ENCODE measurements around the gene CHMP2A. TPM values are rescaled to one million over a fixed set of nuclear protein-coding genes. Genes with fewer than 3 reads are reported as not detected.
A peak's percentile ranks its signal among the peaks of the same experiment; 100 is the strongest.

Gene CHMP2A
- total and polyA plus RNA-seq, 2 of the 4 experiments (the other 2 are of a cell fraction) = 105 to 183 TPM

DNA sequence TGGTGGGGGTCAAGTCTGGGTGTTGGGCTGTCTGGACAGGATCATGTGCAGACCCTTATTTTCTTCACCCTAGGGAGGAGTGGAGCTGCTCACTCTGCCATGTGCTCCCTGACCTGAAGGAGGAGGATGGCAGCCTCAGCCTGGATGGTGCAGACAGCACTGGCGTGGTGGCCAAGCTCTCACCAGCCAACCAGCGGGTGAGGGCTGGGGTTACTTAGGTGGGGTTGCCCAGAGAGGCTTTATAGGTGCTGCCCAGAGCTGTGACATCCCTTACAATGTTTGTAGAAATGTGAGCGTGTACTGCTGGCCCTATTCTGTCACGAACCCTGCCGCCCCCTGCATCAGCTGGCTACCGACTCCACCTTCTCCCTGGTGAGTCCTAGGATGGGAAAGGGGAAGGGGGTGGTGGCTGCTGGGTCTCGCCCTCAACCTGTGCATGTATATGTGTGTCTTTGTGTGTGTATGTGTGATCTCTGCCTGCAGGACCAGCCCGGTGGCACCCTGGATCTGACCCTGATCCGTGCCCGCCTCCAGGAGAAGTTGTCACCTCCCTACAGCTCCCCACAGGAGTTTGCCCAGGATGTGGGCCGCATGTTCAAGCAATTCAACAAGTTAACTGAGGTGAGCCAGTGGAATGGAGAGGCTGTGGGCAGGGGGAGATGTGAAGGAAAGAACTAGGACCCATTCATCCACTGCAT, 5.1 kb downstream of the CHMP2A start:
- no peak overlapping the region for H2BK120ac ChIP-seq (ENCODE audit: low read depth, low read length)
- no peak overlapping the region for H3K4ac ChIP-seq (ENCODE audit: low read depth, low read length)
- ChIA-PET POLR2A (ENCODE audit: unreplicated experiment) (no interaction called here), CTCF (no interaction called here)
- peaks cover 27 to 91% of the 10 kb centered on the region in 2 experiments for H3K79me1 ChIP-seq (ENCODE audit: low read depth in 1 of 2, low read length in 2 of 2)
- H3K9me1 ChIP-seq (ENCODE audit: insufficient read depth, low read length) = peaks cover 28% of the 10 kb centered on the region
- no peak overlapping the region for H2AK5ac ChIP-seq (ENCODE audit: low read depth, low read length)
- H3K27me3 ChIP-seq (ENCODE audit: control insufficient read depth, insufficient read depth, low read length) = no peaks in the 10 kb centered on the region
- no peak overlapping the region for H2BK20ac ChIP-seq (ENCODE audit: low read depth, low read length)
- H2AK9ac ChIP-seq (replicated peaks; ENCODE audit: low read depth, low read length, poor library complexity) = peak overlapping the region; percentile 70
- BruUV-seq (replicated peaks) = no TSS peak
- WGBS, 2 experiments (ENCODE audit: extremely low coverage in 2 of 2, insufficient read length in 1 of 2) = 100% methylated on average over 2 of the region's 11 CpGs; no CpG with 5 or more reads in 1 of the 2 experiments
- no peak overlapping the region for H4K8ac ChIP-seq (ENCODE audit: low read depth in 2 of 2, low read length in 2 of 2)
- no peak for TF ChIP-seq MAZ (IDR thresholded peaks at IDR 0.05; ENCODE audit: borderline replicate concordance, low read depth, low read length)
- TF ChIP-seq, protein P1, sequence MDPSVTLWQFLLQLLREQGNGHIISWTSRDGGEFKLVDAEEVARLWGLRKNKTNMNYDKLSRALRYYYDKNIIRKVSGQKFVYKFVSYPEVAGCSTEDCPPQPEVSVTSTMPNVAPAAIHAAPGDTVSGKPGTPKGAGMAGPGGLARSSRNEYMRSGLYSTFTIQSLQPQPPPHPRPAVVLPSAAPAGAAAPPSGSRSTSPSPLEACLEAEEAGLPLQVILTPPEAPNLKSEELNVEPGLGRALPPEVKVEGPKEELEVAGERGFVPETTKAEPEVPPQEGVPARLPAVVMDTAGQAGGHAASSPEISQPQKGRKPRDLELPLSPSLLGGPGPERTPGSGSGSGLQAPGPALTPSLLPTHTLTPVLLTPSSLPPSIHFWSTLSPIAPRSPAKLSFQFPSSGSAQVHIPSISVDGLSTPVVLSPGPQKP (IDR thresholded peaks at IDR 0.05; ENCODE audit: borderline replicate concordance, low read depth, low read length) = no peak
- TF ChIP-seq MXI1 (IDR thresholded peaks at IDR 0.05; ENCODE audit: borderline replicate concordance, low read depth, low read length) = no peak
- TF ChIP-seq, protein P2, sequence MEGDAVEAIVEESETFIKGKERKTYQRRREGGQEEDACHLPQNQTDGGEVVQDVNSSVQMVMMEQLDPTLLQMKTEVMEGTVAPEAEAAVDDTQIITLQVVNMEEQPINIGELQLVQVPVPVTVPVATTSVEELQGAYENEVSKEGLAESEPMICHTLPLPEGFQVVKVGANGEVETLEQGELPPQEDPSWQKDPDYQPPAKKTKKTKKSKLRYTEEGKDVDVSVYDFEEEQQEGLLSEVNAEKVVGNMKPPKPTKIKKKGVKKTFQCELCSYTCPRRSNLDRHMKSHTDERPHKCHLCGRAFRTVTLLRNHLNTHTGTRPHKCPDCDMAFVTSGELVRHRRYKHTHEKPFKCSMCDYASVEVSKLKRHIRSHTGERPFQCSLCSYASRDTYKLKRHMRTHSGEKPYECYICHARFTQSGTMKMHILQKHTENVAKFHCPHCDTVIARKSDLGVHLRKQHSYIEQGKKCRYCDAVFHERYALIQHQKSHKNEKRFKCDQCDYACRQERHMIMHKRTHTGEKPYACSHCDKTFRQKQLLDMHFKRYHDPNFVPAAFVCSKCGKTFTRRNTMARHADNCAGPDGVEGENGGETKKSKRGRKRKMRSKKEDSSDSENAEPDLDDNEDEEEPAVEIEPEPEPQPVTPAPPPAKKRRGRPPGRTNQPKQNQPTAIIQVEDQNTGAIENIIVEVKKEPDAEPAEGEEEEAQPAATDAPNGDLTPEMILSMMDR (conservative IDR thresholded peaks at IDR 0.05; ENCODE audit: low read depth, low read length) = no peak
- TF ChIP-seq CHD1 (IDR thresholded peaks at IDR 0.05; ENCODE audit: low read depth, low read length) = no peak
- no peak for TF ChIP-seq BHLHE40 (IDR thresholded peaks at IDR 0.05; ENCODE audit: low read depth, low read length)
- no peaks in the 10 kb centered on the region for H3K9me3 ChIP-seq (ENCODE audit: control insufficient read depth, insufficient read depth, low read length)
- no peak overlapping the region for H3K14ac ChIP-seq (replicated peaks; ENCODE audit: low read depth, low read length)
- H3K27ac ChIP-seq (ENCODE audit: insufficient read depth, low read length) = no peak overlapping the region
- peak overlapping the region; percentile 45 for H2AFZ ChIP-seq (replicated peaks; ENCODE audit: low read length, poor library complexity)
- DNase-seq = no peak
- H3K36me3 ChIP-seq (ENCODE audit: control insufficient read depth, insufficient read depth, low read length) = peaks cover 69% of the 10 kb centered on the region
- H4K20me1 ChIP-seq (ENCODE audit: insufficient read depth, low read length) = peaks cover 70% of the 10 kb centered on the region
- H4K91ac ChIP-seq (ENCODE audit: insufficient read depth, low read depth, low read length) = no peak overlapping the region
- no peak overlapping the region for H4K5ac ChIP-seq (ENCODE audit: low read depth, low read length)
- H3K4me3 ChIP-seq (ENCODE audit: insufficient read depth, low read depth, low read length) = no peak overlapping the region
- no peak overlapping the region for H2BK5ac ChIP-seq (ENCODE audit: low read depth, low read length, poor library complexity, severe bottlenecking)
- no peak overlapping the region for H3K56ac ChIP-seq (ENCODE audit: extremely low read depth, insufficient read depth, low read length)
- H2BK15ac ChIP-seq (ENCODE audit: low read depth, low read length) = no peak overlapping the region
- H3K9ac ChIP-seq (ENCODE audit: low read depth, low read length) = no peak overlapping the region
- peaks cover 20% of the 10 kb centered on the region for H3K4me1 ChIP-seq (ENCODE audit: control insufficient read depth, insufficient read depth, low read length)
- ATAC-seq (ENCODE audit: low read depth) = no peak
- dilution Hi-C loops (cut with HindIII; ENCODE audit: low sequenced_read_pairs, unreplicated experiment) = no loop called here
- intact Hi-C loops (cut with micrococcal nuclease) = no loop called here
- no peak overlapping the region for H3K23ac ChIP-seq (ENCODE audit: low read depth, low read length)
- H3K18ac ChIP-seq (ENCODE audit: low read depth, low read length) = no peak overlapping the region
- in situ Hi-C loops (cut with MboI; ENCODE audit: low sequenced_read_pairs) = no loop called here
- no peak overlapping the region for H3K4me2 ChIP-seq (ENCODE audit: low read depth, low read length)
